NCI-H1694 treated with DMSO at 0.1 percent for 48 hours (cell line): ENCODE results near the gene RHBDF2.

Experiments
- DNase-seq: peaks from one replicate; lab custom pipeline; 2025; lab: John Stamatoyannopoulos, UW

The RHBDF2 gene

GRCh38 chr17:76459674-76460073, 41.5 kb downstream of the RHBDF2 start:
- DNase-seq, result no peak

DNA sequence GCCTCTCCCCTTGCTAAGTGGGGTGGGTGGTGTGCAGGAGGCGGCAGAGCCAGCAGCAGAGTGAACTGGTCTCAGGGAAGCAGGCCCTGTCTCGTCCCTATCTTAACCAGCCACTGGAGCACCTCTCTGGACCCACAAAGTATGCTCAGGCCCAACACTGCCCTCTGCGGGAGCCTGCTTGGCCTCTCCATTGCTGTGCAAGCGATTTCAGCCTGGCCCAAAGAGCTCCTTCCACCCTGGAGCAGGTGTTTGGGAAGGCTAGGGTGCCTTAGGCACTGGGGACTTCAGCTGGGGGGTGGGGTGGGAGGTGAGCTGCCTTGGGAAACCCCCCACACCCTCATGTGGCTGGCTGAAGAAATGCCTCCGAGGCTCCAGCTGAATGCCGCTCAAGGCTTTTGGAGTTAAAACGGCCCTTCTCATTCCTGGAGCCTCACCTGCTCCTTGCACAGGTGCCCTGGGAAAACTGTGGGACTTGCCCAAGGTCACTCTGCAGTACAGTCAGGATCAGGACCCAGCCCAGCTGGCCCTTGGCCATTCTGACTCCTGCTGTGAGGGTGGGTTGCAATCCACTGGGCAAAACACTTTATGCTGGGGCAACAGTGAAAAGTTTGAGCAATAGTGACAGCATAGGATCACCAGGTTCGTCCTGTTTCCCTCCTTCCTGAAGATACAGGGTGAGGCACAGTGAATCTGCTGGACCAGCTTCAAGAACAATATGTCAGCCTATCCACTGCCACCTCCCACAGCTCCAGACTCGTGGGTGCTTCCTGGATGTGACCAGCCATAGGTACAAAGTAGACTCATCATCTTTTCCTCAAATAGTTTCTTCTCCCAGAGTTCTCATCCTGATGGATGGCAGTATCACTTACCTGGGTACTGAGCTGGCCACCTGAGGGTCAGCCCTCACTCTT, 42.4 kb downstream of the RHBDF2 start:
- DNase-seq, result no peak

- DNase-seq, result no peak
Observed at GRCh38 chr17:76453431-76453743, 47.8 kb downstream of the RHBDF2 start.

- DNase-seq, result peak; percentile 74
Observed at GRCh38 chr17:76452660-76453430, 48.4 kb downstream of the RHBDF2 start, which contains the start of gene UBE2O. UBE2O (minus strand) TSS chr17:76453152; CDS start chr17:76453141, 11 bp downstream.

DNA sequence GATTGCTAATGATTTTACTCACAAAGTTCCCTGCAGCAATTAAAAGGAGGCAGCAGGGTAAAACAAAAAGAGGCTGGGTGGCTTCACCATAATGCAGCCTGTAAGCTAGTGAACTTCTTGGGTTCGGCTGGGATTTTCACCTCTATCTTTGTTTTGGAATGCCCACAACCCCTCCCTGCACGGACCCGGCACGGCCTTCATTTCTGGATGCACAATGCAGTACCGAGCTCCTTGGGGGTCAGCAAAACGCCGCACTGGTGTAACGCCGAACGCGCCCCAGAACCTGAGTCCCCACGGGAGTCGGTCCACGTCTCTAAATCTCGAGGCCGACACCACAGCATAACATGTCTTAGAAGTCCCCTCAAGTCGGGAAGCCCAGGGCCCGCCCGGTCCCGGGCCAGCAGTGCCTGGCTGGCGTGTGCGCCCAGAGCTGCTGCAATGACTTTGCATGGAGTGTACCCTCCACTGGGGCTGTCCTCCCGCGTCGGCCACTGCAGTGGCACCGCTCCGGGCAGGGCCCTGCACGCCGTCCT, 49.0 kb downstream of the RHBDF2 start:
- DNase-seq, result no peak

DNA sequence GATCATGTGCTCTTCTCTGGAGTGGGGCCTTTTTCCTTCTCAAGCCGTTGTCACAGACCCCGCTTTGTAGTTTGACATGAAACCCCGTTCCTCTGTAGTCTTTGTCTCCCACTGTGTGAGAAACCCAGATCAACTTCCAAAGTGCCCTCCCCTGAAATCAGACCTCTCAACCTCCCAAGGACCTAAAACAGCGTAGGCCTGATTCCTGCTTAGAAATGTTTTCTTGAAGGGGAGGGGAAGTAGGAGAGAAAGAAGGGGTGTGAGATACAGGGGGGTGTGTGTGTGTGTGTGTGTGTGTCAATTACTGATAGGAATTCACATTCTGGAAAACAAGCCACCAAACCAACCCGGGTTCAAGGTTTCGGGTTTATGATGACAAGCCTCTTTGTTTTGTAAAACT, 49.7 kb downstream of the RHBDF2 start:
- no peak for DNase-seq

- DNase-seq, result no peak
Observed at GRCh38 chr17:76449126-76449525, 52.1 kb downstream of the RHBDF2 start.

- no peak for DNase-seq
Observed at GRCh38 chr17:76447931-76448652, 53.1 kb downstream of the RHBDF2 start.

GRCh38 chr17:76446449-76447231, 54.6 kb downstream of the RHBDF2 start:
- no peak for DNase-seq

DNA sequence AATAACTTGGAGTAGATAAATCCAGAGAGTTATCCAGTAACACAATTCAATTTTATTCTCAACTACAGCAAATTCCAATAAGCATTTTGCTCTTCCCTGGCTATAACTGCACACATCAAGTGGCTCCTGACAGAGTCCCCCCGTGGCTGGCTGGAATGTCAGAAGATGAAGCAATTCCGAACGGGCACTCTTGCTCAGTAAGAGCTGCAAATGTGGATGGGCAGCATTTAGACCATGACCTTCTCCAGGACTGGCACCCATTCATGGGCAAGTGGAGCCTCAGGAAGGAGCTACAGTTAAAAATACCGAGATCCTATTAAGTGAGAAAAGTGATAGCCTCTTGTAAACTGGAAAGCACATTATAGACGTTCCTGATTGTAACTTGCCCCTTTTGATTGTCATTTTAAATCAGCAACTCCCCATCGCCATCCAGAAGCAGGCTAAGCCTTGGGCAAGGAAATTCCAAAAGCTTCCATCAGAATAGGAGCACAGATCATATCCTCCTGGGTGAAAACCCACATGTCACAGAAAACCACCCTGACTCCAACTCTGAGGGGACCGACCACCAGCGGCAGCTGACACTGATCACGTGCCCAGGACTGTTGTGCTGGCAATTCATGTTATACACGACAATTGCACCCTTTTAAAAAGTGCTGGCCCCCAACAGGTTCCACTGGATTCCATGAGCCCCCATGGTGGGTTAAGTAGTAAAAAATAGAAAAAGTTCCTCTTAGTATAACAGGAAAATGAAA, 55.4 kb downstream of the RHBDF2 start:
- DNase-seq, result no peak

DNA sequence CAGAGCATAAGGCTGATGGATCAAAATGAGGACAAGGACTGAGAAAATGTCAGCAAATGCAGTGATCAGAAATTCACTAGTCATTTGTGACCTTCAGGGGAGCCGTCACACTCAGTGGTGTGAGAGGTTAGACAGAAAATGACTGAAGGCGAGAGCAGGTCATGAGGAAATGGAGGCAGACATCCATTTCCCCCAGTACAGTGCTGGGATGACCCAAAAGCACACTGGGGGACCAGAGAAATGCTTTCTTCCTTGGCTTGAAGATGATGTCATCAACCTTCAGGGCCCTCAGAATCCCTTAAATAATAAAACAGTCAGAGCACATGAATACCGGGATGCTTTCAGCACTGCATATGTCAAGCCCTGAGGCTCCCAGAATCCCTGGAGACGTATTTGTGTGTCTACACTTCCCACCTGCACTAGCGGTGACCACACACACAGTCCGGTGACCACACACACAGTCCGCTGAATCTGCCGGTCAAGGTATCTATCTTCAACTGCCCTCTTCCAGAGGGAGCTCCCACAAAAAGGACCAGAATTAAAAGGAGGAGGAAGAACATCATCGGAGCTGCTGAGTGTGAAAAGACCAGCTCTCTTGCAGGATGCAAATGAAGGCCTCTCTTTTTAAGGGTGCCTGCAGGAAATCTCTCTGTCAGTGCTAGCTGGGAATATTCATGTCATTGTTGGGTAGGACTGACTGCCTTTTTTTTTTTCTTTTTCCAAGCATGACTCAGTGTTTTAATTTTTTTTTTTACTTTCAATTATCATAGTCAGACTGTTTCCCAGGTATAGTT, 56.5 kb downstream of the RHBDF2 start:
- no peak for DNase-seq

DNA sequence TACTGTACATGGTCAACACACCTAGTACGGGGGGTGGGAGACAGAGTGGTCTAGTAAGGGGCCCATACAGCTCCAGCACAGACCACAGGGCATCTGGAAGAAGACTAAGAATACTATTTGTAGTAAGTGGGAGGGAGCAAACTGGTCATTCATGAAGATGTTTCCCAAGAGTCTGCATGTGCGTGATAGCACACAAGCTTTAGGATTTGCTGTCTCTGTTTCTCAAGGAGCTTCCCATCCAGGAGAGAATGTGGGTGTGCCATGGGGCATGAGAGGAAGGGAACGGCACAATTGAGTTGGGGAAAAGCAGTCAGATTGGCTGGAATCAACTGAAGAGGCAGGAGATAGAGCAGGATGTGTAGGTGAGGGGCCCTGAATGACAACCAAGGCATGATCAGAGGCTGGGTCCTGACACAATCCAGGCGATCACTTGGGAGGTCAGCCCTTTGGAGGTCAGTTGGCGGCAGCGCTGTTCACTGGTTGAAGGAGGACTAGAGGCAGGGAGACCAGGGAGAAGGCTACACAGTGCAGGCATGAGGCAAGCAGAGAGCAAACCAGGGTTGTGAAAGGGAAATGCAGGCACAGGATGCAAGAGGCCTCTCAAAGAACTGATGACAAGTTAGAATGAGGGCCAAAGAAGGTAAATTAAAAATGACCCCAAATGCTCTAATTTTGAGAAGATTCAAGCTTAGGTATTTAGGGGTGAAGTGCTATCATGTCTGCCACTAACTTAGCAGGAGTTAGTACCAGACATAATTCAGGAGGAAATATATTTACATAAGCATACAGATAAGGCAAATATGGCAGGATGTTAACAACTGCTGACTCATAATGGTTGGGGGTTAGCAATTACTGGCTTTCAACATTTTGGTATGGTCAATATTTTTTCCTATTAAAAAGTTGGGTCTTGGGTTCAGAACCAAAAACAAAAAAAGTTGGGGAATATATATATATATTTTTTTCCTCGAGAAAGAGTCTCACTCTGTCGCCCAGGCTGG, 58.6 kb downstream of the RHBDF2 start:
- no peak for DNase-seq

- no peak for DNase-seq
Observed at GRCh38 chr17:76441686-76442340, 59.4 kb downstream of the RHBDF2 start.

DNA sequence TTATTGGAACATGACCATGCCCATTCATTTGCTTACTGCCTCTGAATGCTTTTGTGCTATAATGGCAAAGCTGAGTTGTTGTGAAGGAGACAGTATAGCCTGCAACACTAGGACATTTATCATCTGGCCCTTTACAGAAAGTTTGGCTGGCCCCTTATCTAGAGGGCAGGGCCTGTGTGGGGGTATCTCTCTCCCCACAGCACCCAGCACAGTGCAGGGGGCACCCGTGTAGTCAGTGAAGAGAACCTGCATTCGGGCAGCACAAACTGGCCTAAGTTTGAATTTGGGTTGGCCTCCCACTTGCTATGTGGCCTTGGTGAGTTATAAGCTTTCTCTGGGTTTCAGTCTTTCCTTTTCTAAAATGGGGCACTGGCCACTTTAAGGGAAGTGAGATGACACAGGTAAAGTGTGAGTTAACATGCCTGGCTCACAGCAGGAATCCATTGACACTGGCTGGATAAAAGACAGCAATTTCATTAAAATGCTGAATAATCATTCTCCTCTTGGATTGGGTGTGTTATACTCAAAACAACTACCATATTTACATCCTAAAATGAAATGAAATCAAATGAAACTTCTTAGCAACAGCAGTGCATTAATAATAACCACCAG, 60.4 kb downstream of the RHBDF2 start:
- DNase-seq, result no peak

DNA sequence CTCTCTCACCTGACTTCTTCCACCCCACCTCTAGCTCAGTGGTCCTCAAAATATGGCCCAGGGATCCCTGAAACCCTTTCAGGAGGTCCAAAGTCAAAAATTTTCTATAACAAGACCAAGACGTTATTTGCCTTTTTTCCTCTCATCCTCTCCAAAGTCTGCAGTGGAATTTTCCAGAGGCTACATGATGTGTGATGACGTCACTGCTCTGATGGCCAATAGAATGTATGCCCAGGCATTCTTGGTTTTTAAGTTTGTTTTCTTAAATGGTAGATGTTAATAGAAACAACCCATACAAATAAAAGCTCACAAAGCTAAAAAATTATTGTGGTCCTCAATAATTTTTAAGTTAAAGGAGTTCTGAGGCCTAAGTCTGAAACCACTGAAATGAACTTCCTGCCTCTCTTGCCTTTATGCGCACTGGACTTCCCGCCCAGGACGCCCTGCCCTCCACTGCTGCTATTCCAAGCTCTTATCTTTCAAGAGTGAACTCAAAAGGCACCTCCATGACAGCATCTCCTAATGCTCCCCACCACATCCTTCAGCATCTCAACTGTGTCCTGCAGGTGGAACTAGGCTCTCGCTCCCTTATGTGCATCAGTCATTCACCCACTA, 61.8 kb downstream of the RHBDF2 start:
- DNase-seq, result no peak

DNA sequence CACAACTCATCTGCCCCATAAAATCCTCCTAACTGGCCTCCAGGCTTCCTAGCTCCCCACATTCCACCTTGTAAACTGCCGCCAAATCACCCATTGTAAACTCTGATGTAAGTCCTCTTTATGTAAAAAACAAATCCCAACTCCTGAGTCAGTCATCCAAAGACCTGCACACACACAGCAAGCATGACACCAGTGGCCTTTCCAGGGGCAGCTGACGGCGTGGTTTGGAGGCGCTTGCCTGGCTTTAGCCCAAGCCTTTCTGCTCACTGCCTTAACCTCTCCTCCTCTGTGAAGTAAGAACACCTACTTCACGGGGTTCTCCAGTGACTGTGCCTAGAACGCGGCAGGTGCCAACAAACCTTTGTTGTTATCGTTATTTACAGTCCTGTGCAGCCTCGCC, 62.3 kb downstream of the RHBDF2 start:
- DNase-seq, result no peak
